OCI-LY1 (cell line): ENCODE data around the gene TAX1BP3.

Source experiments
- EZH2 ChIP-seq: fragments of 200-600 bp; sonication (generic), shearing (Covaris generic); IDR thresholded peaks from 2 replicates; pipeline ENCODE4 v1.8.0; 2017; ENCODE audit warnings: borderline replicate concordance, mixed run types, mild to moderate bottlenecking, antibody characterized with exemption, low read length, moderate library complexity, mixed read lengths
- TF ChIP-seq, protein P1 (sequence below): fragments of 200-600 bp; sonication (generic), shearing (Covaris generic); IDR thresholded peaks from 2 replicates; pipeline ENCODE4 v1.5.1; 2017; ENCODE audit warnings: mild to moderate bottlenecking, antibody characterized with exemption, low read length, moderate library complexity, mixed read lengths

DNA sequence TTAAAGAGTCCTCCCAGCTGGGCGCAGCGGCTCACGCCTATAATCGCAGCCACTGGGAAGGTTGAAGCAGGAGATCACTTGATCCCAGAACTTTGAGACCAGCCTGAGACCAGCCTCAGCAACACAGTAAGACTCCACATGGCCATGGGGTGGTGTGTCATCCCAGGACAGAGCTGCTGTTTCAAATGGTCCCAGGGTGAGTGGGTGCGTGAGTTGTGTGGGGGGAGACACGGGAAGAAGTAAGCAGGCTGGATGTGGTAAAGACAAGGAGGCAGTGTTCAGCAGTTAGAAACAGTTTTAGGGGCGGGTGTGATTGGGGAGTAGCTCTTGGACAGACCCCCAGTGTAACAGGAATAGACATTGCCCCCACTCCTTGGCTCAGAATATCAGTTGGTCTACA lies 36.1 kb downstream of the TAX1BP3 start:
- TF ChIP-seq, protein P1, sequence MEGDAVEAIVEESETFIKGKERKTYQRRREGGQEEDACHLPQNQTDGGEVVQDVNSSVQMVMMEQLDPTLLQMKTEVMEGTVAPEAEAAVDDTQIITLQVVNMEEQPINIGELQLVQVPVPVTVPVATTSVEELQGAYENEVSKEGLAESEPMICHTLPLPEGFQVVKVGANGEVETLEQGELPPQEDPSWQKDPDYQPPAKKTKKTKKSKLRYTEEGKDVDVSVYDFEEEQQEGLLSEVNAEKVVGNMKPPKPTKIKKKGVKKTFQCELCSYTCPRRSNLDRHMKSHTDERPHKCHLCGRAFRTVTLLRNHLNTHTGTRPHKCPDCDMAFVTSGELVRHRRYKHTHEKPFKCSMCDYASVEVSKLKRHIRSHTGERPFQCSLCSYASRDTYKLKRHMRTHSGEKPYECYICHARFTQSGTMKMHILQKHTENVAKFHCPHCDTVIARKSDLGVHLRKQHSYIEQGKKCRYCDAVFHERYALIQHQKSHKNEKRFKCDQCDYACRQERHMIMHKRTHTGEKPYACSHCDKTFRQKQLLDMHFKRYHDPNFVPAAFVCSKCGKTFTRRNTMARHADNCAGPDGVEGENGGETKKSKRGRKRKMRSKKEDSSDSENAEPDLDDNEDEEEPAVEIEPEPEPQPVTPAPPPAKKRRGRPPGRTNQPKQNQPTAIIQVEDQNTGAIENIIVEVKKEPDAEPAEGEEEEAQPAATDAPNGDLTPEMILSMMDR, result no peak
- no peak for TF ChIP-seq EZH2
